ENCODE results near the gene UBN2.

DNA sequence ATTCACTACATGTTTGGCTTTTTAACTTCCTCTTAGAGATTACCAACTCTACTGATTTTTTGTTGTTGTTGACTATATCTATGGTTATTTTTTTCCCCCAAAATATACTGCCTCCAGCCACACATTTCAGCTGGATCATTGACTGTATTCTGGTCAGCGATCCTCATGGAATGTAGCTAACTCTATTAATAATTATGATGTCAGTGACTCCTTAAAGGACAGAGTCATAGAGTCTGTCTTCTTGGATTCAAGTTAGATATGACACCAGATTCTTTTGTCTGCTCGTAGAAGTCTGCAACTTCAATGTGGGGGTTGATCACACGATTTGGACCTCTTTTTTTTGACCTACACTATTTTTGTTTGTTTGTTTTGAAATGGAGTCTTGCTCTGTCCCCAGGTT is 33.2 kb downstream of the UBN2 start:
- TF ChIP-seq, protein P1, sequence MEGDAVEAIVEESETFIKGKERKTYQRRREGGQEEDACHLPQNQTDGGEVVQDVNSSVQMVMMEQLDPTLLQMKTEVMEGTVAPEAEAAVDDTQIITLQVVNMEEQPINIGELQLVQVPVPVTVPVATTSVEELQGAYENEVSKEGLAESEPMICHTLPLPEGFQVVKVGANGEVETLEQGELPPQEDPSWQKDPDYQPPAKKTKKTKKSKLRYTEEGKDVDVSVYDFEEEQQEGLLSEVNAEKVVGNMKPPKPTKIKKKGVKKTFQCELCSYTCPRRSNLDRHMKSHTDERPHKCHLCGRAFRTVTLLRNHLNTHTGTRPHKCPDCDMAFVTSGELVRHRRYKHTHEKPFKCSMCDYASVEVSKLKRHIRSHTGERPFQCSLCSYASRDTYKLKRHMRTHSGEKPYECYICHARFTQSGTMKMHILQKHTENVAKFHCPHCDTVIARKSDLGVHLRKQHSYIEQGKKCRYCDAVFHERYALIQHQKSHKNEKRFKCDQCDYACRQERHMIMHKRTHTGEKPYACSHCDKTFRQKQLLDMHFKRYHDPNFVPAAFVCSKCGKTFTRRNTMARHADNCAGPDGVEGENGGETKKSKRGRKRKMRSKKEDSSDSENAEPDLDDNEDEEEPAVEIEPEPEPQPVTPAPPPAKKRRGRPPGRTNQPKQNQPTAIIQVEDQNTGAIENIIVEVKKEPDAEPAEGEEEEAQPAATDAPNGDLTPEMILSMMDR (IDR thresholded peaks at IDR 0.05) = no peak
- TF ChIP-seq ZNF263 (CRISPR knock-in tag; IDR thresholded peaks at IDR 0.05; ENCODE audit: low read depth) = no peak
- TF ChIP-seq, protein P2, sequence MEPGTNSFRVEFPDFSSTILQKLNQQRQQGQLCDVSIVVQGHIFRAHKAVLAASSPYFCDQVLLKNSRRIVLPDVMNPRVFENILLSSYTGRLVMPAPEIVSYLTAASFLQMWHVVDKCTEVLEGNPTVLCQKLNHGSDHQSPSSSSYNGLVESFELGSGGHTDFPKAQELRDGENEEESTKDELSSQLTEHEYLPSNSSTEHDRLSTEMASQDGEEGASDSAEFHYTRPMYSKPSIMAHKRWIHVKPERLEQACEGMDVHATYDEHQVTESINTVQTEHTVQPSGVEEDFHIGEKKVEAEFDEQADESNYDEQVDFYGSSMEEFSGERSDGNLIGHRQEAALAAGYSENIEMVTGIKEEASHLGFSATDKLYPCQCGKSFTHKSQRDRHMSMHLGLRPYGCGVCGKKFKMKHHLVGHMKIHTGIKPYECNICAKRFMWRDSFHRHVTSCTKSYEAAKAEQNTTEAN (CRISPR knock-in tag; IDR thresholded peaks at IDR 0.05) = no peak
- no peak for TF ChIP-seq ZBTB21 (CRISPR knock-in tag; IDR thresholded peaks at IDR 0.05; ENCODE audit: borderline replicate concordance)
- TF ChIP-seq CREM (CRISPR knock-in tag; IDR thresholded peaks at IDR 0.05) = no peak
- TF ChIP-seq GABPB1 (CRISPR knock-in tag; IDR thresholded peaks at IDR 0.05) = no peak
- TF ChIP-seq, protein P3, sequence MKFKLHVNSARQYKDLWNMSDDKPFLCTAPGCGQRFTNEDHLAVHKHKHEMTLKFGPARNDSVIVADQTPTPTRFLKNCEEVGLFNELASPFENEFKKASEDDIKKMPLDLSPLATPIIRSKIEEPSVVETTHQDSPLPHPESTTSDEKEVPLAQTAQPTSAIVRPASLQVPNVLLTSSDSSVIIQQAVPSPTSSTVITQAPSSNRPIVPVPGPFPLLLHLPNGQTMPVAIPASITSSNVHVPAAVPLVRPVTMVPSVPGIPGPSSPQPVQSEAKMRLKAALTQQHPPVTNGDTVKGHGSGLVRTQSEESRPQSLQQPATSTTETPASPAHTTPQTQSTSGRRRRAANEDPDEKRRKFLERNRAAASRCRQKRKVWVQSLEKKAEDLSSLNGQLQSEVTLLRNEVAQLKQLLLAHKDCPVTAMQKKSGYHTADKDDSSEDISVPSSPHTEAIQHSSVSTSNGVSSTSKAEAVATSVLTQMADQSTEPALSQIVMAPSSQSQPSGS (CRISPR knock-in tag; IDR thresholded peaks at IDR 0.05; ENCODE audit: borderline replicate concordance, low read depth) = no peak
- TF ChIP-seq, protein P4, sequence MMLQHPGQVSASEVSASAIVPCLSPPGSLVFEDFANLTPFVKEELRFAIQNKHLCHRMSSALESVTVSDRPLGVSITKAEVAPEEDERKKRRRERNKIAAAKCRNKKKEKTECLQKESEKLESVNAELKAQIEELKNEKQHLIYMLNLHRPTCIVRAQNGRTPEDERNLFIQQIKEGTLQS (CRISPR knock-in tag; conservative IDR thresholded peaks at IDR 0.05) = no peak
- TF ChIP-seq, protein P5, sequence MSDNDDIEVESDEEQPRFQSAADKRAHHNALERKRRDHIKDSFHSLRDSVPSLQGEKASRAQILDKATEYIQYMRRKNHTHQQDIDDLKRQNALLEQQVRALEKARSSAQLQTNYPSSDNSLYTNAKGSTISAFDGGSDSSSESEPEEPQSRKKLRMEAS (CRISPR knock-in tag; IDR thresholded peaks at IDR 0.05) = no peak
- TF ChIP-seq MXD4 (CRISPR knock-in tag; IDR thresholded peaks at IDR 0.05; ENCODE audit: borderline replicate concordance) = no peak
- TF ChIP-seq, protein P6, sequence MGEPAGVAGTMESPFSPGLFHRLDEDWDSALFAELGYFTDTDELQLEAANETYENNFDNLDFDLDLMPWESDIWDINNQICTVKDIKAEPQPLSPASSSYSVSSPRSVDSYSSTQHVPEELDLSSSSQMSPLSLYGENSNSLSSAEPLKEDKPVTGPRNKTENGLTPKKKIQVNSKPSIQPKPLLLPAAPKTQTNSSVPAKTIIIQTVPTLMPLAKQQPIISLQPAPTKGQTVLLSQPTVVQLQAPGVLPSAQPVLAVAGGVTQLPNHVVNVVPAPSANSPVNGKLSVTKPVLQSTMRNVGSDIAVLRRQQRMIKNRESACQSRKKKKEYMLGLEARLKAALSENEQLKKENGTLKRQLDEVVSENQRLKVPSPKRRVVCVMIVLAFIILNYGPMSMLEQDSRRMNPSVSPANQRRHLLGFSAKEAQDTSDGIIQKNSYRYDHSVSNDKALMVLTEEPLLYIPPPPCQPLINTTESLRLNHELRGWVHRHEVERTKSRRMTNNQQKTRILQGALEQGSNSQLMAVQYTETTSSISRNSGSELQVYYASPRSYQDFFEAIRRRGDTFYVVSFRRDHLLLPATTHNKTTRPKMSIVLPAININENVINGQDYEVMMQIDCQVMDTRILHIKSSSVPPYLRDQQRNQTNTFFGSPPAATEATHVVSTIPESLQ (CRISPR knock-in tag; IDR thresholded peaks at IDR 0.05) = no peak
- TF ChIP-seq, protein P7, sequence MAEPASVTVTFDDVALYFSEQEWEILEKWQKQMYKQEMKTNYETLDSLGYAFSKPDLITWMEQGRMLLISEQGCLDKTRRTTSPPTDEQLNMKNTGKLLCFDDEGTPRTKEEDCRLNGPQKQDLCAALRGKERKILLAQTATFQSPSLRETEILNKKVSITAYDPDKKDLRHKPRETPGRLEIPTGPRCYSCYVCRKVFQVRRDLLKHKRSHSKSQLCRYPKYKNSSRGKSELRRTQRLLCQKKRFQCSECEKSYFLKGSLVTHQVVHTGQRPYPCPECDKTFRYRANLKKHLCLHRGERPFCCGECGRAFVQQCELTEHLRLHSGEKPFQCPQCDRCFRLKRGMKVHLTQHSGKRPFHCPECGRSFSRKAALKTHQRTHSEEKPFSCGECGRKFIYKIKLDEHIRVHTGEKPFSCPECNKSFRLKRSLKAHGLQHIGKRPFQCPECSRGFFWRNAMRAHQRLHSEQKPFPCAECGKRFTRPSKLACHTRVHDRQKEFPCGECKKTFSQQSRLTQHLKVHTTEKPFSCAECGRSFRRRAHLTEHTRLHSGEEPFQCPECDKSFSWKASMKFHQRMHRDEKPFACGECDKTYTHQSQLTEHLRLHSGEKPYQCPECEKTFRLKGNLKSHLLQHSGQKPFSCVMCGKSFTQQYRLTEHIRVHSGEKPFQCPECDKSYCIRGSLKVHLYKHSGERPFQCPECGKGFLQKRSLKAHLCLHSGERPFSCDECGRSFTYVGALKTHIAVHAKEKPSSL (CRISPR knock-in tag; conservative IDR thresholded peaks at IDR 0.05) = no peak
- TF ChIP-seq JUN (CRISPR knock-in tag; IDR thresholded peaks at IDR 0.05) = no peak
